Karpas-422 (cell line): ENCODE measurements around the gene ATP6V1A. TPM values are rescaled to one million over a fixed set of nuclear protein-coding genes. Genes with fewer than 3 reads are reported as not detected.

ENCODE experiments used
- DNase-seq: peaks from one replicate; pipeline ENCODE4 v3.0.0-alpha.2; 2015
- H2AFZ ChIP-seq: fragments of 200-600 bp; sonication (generic); 2 replicates; pipeline ENCODE4 v1.6.1; 2014; ENCODE audit warnings: antibody characterized with exemption, low read length, mixed read lengths
- H3K27ac ChIP-seq: fragments of 200-600 bp; sonication (generic); 2 replicates; pipeline ENCODE4 v1.5.1; 2014; ENCODE audit warnings: mild to moderate bottlenecking, low read length, moderate library complexity
- H3K27me3 ChIP-seq: fragments of 200-600 bp; sonication (generic); 2 replicates; pipeline ENCODE4 v1.6.1; 2014; ENCODE audit warnings: low read length, mixed read lengths
- H3K36me3 ChIP-seq: fragments of 200-600 bp; sonication (generic); 2 replicates; pipeline ENCODE4 v1.6.1; 2014; ENCODE audit warnings: low read length, mixed read lengths; ENCODE audit not compliant: insufficient read depth
- H3K4me1 ChIP-seq: fragments of 200-600 bp; sonication (generic); 2 replicates; pipeline ENCODE4 v1.6.1; 2014; ENCODE audit warnings: mild to moderate bottlenecking, low read length, mixed read lengths
- H3K4me2 ChIP-seq: fragments of 200-600 bp; sonication (generic); 2 replicates; pipeline ENCODE4 v1.6.1; 2014; ENCODE audit warnings: low read length, low read depth, mild to moderate bottlenecking; ENCODE audit not compliant: poor library complexity, severe bottlenecking
- H3K4me3 ChIP-seq: fragments of 200-600 bp; sonication (generic); 2 replicates; pipeline ENCODE4 v1.5.1; 2014; ENCODE audit warnings: mild to moderate bottlenecking, antibody characterized with exemption, low read length, mixed read lengths
- H3K79me2 ChIP-seq: fragments of 200-600 bp; sonication (generic); 2 replicates; pipeline ENCODE4 v1.6.1; 2014; ENCODE audit warnings: mild to moderate bottlenecking, low read length, mixed read lengths
- H3K9ac ChIP-seq: fragments of 200-600 bp; sonication (generic); 2 replicates; pipeline ENCODE4 v1.6.0; 2014; ENCODE audit warnings: low read length
- H3K9me2 ChIP-seq: fragments of 200-600 bp; sonication (generic), shearing (Covaris generic); replicated peaks from 2 replicates; pipeline ENCODE4 v1.6.0; 2014; ENCODE audit warnings: mild to moderate bottlenecking, low read length, moderate library complexity; ENCODE audit not compliant: insufficient read depth
- H3K9me3 ChIP-seq: fragments of 300-700, 200-600 bp; sonication (generic); 2 replicates; pipeline ENCODE4 v1.6.1; 2014; ENCODE audit warnings: low read length, mixed read lengths
- H4K20me1 ChIP-seq: fragments of 200-600 bp; sonication (generic); 2 replicates; pipeline ENCODE4 v1.6.1; 2014; ENCODE audit warnings: mild to moderate bottlenecking, antibody characterized with exemption, low read length, low read depth; ENCODE audit not compliant: insufficient read depth
- total RNA-seq: library from RNA; depleted of rRNA; stranded (reverse); fragments of >200 nt; shearing (Covaris generic); gene quantifications from 2 replicates; pipeline ENCODE4 v1.2.3, GENCODE V29; 2014; ENCODE audit warnings: low replicate concordance

Gene ATP6V1A
- total RNA-seq, 1 experiment from 2014 or later, result 39.7 TPM

- Histone ChIP-seq H3K36me3 (peaks cover 52% of the 10 kb centered on the region), H2AFZ (no peak overlapping the region), H4K20me1 (peaks cover 20% of the 10 kb centered on the region), H3K4me2 (no peak overlapping the region), H3K9me2 (no peaks in the 10 kb centered on the region), H3K9ac (no peak overlapping the region), H3K4me3 (no peak overlapping the region), H3K27me3 (no peaks in the 10 kb centered on the region), H3K4me1 (no peaks in the 10 kb centered on the region), H3K27ac (no peak overlapping the region), H3K79me2 (no peaks in the 10 kb centered on the region), H3K9me3 (no peaks in the 10 kb centered on the region)
- DNase-seq, result no peak
Observed at GRCh38 chr3:113717818-113718217, 29.0 kb upstream of the ATP6V1A start.

GRCh38 chr3:113719294-113719693 is 27.5 kb upstream of the ATP6V1A start:
- Histone ChIP-seq H3K27me3 (no peaks in the 10 kb centered on the region), H3K9me3 (no peaks in the 10 kb centered on the region), H3K4me1 (no peaks in the 10 kb centered on the region), H3K79me2 (peaks cover 11% of the 10 kb centered on the region), H3K4me3 (no peak overlapping the region), H3K9ac (no peak overlapping the region), H3K4me2 (no peak overlapping the region), H2AFZ (no peak overlapping the region), H4K20me1 (peaks cover 27% of the 10 kb centered on the region), H3K27ac (no peak overlapping the region), H3K9me2 (no peaks in the 10 kb centered on the region), H3K36me3 (peaks cover 65% of the 10 kb centered on the region)
- no peak for DNase-seq

- no peak overlapping the region for H3K4me2 ChIP-seq
- no peak overlapping the region for H3K9ac ChIP-seq
- H3K9me3 ChIP-seq, result no peaks in the 10 kb centered on the region
- no peak for DNase-seq
- H3K27ac ChIP-seq, result no peak overlapping the region
- no peaks in the 10 kb centered on the region for H3K4me1 ChIP-seq
- H4K20me1 ChIP-seq, result peaks cover 32% of the 10 kb centered on the region
- H3K79me2 ChIP-seq, result peaks cover 15% of the 10 kb centered on the region
- no peak overlapping the region for H2AFZ ChIP-seq
- peaks cover 69% of the 10 kb centered on the region for H3K36me3 ChIP-seq
- H3K27me3 ChIP-seq, result no peaks in the 10 kb centered on the region
- H3K9me2 ChIP-seq, result no peaks in the 10 kb centered on the region
- H3K4me3 ChIP-seq, result no peak overlapping the region
Observed at GRCh38 chr3:113719758-113720157, 27.1 kb upstream of the ATP6V1A start.

DNA sequence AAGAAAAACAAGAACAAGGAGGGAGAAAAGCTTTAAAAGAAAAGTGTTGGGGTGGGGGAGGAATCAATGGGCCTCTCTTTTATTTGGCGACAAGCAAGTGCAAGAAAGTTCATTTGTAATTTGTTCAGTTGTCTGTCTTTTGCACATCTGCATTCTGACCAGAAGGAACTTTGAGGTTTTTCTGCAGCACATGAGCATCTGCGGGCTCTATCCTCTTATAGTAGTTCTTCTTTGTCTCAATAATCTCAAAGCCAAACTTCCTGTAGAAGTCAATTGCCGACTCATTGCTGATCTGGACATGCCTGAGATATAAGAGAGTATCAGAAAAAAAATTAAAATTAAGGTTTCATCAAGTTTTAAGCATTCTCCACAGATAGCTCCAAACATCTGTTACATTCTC is 25.2 kb upstream of the ATP6V1A start:
- Histone ChIP-seq H3K9me3 (no peaks in the 10 kb centered on the region), H3K4me2 (no peak overlapping the region), H4K20me1 (peaks cover 39% of the 10 kb centered on the region), H3K36me3 (peaks cover 65% of the 10 kb centered on the region), H3K4me3 (no peak overlapping the region), H3K27me3 (no peaks in the 10 kb centered on the region), H3K9me2 (no peaks in the 10 kb centered on the region), H3K79me2 (peaks cover 34% of the 10 kb centered on the region), H2AFZ (no peak overlapping the region), H3K27ac (no peak overlapping the region), H3K9ac (no peak overlapping the region), H3K4me1 (no peaks in the 10 kb centered on the region)
- DNase-seq, result no peak

DNA sequence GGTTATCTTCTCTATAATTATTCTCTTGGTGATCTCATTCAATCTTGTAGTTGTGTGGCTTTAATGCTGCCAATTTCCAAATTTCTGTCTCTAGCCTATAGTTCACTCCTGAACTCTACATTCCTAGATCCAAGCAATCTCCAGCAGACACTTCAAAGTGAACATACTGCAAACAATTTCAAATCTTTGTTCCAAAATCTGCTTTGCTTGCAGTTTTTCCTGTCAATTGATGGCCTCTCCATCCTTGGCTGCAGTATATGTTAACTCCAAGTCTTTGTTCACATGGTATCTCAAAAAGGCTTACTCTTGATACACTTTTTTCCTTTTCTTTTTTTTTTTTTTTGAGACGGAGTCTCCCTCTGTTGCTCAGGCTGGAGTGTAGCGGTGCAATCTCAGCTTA is 18.2 kb upstream of the ATP6V1A start:
- no peaks in the 10 kb centered on the region for H3K9me2 ChIP-seq

GRCh38 chr3:113730550-113730949 is 16.3 kb upstream of the ATP6V1A start:
- Histone ChIP-seq H3K27ac (no peak overlapping the region), H3K79me2 (peaks cover 98% of the 10 kb centered on the region), H3K9me2 (no peaks in the 10 kb centered on the region), H2AFZ (no peak overlapping the region), H3K4me1 (no peaks in the 10 kb centered on the region; the same call in 1 of the 2 replicates), H3K9me3 (no peaks in the 10 kb centered on the region), H3K9ac (no peak overlapping the region), H3K4me2 (no peak overlapping the region), H3K27me3 (no peaks in the 10 kb centered on the region), H4K20me1 (peaks cover 74% of the 10 kb centered on the region), H3K4me3 (no peak overlapping the region), H3K36me3 (peaks cover 34% of the 10 kb centered on the region)
- DNase-seq, result no peak

More for the DNA sequence above, 18.2 kb upstream of the ATP6V1A start:
- DNase-seq, result no peak
- Histone ChIP-seq H3K9me3 (no peaks in the 10 kb centered on the region), H3K27ac (no peak overlapping the region), H3K4me1 (no peaks in the 10 kb centered on the region), H3K4me3 (no peak overlapping the region), H2AFZ (no peak overlapping the region), H3K9ac (no peak overlapping the region), H4K20me1 (peaks cover 72% of the 10 kb centered on the region), H3K4me2 (no peak overlapping the region), H3K27me3 (no peaks in the 10 kb centered on the region), H3K79me2 (peaks cover 98% of the 10 kb centered on the region), H3K36me3 (peaks cover 38% of the 10 kb centered on the region)

DNA sequence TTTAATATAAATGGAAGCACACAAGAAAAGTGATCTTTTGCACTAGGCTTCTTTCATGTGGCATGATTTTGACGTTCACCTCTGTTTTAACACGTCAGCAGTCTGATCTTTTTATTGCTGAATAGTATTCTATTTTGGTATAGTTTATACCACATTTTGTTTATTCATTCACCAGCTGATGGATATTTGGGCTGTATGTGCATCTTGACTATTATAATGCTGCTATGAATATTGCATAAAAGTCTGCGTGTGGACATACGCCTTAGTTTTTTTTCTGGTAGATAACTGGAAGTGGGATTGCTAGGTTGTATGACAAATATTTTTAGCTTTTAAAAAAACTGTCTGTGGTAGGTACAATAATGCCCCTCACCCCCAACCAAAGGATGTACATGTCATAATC is 15.1 kb upstream of the ATP6V1A start:
- peaks cover 82% of the 10 kb centered on the region for H4K20me1 ChIP-seq

DNA sequence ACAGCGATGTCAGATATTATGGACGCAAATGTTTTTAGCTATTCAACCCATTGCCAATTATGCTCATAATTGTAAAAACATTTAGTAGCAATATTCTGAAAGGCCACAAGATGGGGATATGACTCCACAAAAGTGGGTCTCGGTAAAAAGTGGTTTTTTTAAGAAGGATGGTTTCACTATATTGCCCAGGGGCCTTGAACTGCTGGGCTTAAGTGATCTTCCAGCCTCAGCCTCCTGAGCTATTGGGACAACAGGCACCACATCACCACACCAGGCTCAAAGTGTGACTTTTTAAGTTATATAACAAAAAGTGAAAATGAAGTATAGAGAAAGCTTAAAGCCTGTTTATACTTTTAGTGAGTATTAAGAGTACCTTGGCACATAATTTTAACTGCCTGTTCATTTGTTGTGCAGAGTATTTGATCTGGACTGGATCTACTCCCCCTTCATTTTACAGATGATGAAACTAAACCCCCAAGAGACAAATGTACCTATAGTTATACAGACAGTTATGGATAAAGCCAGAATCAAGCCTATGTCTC is 10.2 kb upstream of the ATP6V1A start:
- H3K9ac ChIP-seq, result no peak overlapping the region
- peaks cover 35% of the 10 kb centered on the region for H3K36me3 ChIP-seq
- H3K79me2 ChIP-seq, result peaks cover 98% of the 10 kb centered on the region
- H3K4me3 ChIP-seq, result no peak overlapping the region
- H3K4me2 ChIP-seq, result peak overlapping the region; percentile 16
- peak overlapping the region; percentile 46 for H3K27ac ChIP-seq
- no peaks in the 10 kb centered on the region for H3K9me2 ChIP-seq
- DNase-seq, result peak; percentile 88
- no peaks in the 10 kb centered on the region for H3K27me3 ChIP-seq
- no peak overlapping the region for H2AFZ ChIP-seq
- H3K9me3 ChIP-seq, result no peaks in the 10 kb centered on the region
- peaks cover 82% of the 10 kb centered on the region for H4K20me1 ChIP-seq
- H3K4me1 ChIP-seq, result peaks cover 59% of the 10 kb centered on the region

More for the DNA sequence above, 15.1 kb upstream of the ATP6V1A start:
- no peak overlapping the region for H3K9ac ChIP-seq
- no peak overlapping the region for H3K4me2 ChIP-seq
- peaks cover 38% of the 10 kb centered on the region for H3K36me3 ChIP-seq
- peaks cover 98% of the 10 kb centered on the region for H3K79me2 ChIP-seq
- no peak overlapping the region for H3K4me3 ChIP-seq
- H2AFZ ChIP-seq, result no peak overlapping the region
- no peaks in the 10 kb centered on the region for H3K9me3 ChIP-seq
- H3K27ac ChIP-seq, result no peak overlapping the region
- no peaks in the 10 kb centered on the region for H3K27me3 ChIP-seq
- DNase-seq, result no peak
- no peaks in the 10 kb centered on the region for H3K9me2 ChIP-seq
- H3K4me1 ChIP-seq, result peaks cover 10% of the 10 kb centered on the region
